Measurements from ENCODE around the gene TSEN54.

TSEN54 gene

GRCh38 chr17:75504347-75505151 lies 11.8 kb upstream of the TSEN54 start:
- DNase-seq (ENCODE audit: low spot score): no peak

- DNase-seq (ENCODE audit: low spot score): no peak
Measured at GRCh38 chr17:75505152-75505409, 11.2 kb upstream of the TSEN54 start.

- no peak for DNase-seq (ENCODE audit: low spot score)
Measured at GRCh38 chr17:75505640-75506039, 10.7 kb upstream of the TSEN54 start.

GRCh38 chr17:75506134-75506533 lies 10.2 kb upstream of the TSEN54 start:
- DNase-seq (ENCODE audit: low spot score): no peak

- no peak for DNase-seq (ENCODE audit: low spot score)
Measured at GRCh38 chr17:75506888-75507287, 9.4 kb upstream of the TSEN54 start.

- peak; percentile 91 for DNase-seq (ENCODE audit: low spot score)
Measured at GRCh38 chr17:75507733-75508719, 8.3 kb upstream of the TSEN54 start.

- no peak for DNase-seq (ENCODE audit: low spot score)
Measured at GRCh38 chr17:75508931-75509361, 7.4 kb upstream of the TSEN54 start.

- no peak for DNase-seq (ENCODE audit: low spot score)
Measured at GRCh38 chr17:75509528-75510258, 6.6 kb upstream of the TSEN54 start.

GRCh38 chr17:75511270-75511609 lies 5.1 kb upstream of the TSEN54 start:
- no peak for DNase-seq (ENCODE audit: low spot score)

GRCh38 chr17:75511610-75512575 lies 4.4 kb upstream of the TSEN54 start:
- DNase-seq (ENCODE audit: low spot score): no peak

- no peak for DNase-seq (ENCODE audit: low spot score)
Measured at GRCh38 chr17:75512926-75513640, 3.2 kb upstream of the TSEN54 start.

- DNase-seq (ENCODE audit: low spot score): no peak
Measured at GRCh38 chr17:75513641-75514000, 2.7 kb upstream of the TSEN54 start.

GRCh38 chr17:75514299-75514918 lies 1.9 kb upstream of the TSEN54 start:
- peak; percentile 34 for DNase-seq (ENCODE audit: low spot score)

GRCh38 chr17:75514919-75515495 lies 1.3 kb upstream of the TSEN54 start:
- no peak for DNase-seq (ENCODE audit: low spot score)

- peak; percentile 90 for DNase-seq (ENCODE audit: low spot score)
Measured at GRCh38 chr17:75515496-75516254, 653 bp upstream of the TSEN54 start, which contains the start of gene CASKIN2. TSS of gene CASKIN2 (minus strand) at chr17:75515537. CDS start at chr17:75513804, 1,733 bp downstream.

GRCh38 chr17:75516619-75517296 lies 430 bp downstream of the TSEN54 start:
- no peak for DNase-seq (ENCODE audit: low spot score)

- no peak for DNase-seq (ENCODE audit: low spot score)
Measured at GRCh38 chr17:75517297-75517865, 1.1 kb downstream of the TSEN54 start.

- no peak for DNase-seq (ENCODE audit: low spot score)
Measured at GRCh38 chr17:75518201-75518600, 1.9 kb downstream of the TSEN54 start.
